ENCODE data around the gene SLFN14.
"Not testable (repeated sequence)": the region's sequence is repeated elsewhere in the genome, so short reads cannot be mapped to it uniquely, and the experiment has no call there.

The SLFN14 gene

DNA sequence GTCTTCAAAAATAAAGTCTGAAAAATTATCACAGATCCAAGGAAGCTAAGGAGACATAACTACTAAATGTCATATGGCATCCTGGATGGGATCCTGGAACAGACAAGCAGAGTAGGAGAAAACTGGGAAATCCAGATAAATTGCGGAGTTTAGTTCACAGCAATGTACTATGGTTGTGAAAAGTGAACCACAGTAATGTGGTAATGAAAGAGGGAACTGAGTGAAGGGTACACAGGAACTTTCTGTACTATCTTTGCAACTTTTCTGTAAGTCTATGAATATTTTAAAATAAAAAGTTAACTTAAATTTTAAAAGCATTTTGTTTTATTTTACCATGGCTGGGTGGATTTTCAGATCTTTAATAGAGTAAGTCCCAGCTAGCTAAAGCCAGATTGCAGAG lies 39.5 kb downstream of the SLFN14 start:
- no peak overlapping the region for H3K27ac ChIP-seq
- no peak for TF ChIP-seq ZFX (IDR thresholded peaks at IDR 0.05)
- TF ChIP-seq, protein P1, sequence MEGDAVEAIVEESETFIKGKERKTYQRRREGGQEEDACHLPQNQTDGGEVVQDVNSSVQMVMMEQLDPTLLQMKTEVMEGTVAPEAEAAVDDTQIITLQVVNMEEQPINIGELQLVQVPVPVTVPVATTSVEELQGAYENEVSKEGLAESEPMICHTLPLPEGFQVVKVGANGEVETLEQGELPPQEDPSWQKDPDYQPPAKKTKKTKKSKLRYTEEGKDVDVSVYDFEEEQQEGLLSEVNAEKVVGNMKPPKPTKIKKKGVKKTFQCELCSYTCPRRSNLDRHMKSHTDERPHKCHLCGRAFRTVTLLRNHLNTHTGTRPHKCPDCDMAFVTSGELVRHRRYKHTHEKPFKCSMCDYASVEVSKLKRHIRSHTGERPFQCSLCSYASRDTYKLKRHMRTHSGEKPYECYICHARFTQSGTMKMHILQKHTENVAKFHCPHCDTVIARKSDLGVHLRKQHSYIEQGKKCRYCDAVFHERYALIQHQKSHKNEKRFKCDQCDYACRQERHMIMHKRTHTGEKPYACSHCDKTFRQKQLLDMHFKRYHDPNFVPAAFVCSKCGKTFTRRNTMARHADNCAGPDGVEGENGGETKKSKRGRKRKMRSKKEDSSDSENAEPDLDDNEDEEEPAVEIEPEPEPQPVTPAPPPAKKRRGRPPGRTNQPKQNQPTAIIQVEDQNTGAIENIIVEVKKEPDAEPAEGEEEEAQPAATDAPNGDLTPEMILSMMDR (conservative IDR thresholded peaks at IDR 0.05), result no peak

DNA sequence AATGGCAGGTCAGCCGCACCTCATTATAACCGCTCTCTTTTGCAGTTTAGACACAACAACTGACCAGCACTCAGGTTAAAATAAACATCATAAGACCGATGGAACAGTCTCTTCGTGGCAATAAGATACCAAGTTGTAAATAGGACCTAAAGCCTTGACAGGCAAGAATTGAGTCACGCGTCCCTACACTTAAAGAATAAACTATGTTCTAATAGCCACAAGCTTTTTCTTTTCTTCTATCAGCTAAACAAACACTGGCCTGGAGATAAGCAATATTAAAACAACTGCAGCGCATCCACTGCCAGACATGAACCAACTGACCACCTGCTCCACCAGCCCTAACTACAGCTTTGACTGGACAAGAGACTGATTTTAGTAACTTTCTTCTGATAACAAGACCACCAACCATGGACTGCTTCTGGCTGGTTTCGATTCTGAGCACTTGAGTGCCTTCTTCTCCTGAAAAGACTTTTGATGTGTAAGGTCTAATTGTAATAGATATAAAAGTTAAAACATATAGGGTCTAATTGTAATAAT lies 40.6 kb downstream of the SLFN14 start:
- no peak overlapping the region for H3K27ac ChIP-seq
- no peak for TF ChIP-seq ZFX (IDR thresholded peaks at IDR 0.05)
- TF ChIP-seq, protein P1 (conservative IDR thresholded peaks at IDR 0.05), result no peak

DNA sequence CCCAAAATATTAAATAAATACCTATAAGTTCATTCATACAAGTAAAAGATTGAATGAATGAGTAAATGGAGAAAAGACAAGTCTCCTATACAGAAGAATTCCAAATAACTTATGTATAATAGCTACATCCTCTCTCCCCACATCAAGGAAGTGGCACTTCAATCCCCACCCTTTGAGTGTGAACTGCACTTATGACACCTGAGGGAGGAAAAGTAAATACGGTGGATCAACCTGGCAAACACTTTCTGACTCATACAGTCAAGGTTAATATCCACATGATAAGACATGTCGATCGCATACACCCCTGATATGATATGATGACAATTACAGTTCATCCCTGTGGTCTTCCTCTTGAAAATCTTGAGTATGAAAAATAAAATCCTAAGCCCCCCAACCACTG lies 41.2 kb downstream of the SLFN14 start:
- no peak overlapping the region for H3K27ac ChIP-seq
- TF ChIP-seq, protein P1 (conservative IDR thresholded peaks at IDR 0.05), result no peak
- no peak for TF ChIP-seq ZFX (IDR thresholded peaks at IDR 0.05)

DNA sequence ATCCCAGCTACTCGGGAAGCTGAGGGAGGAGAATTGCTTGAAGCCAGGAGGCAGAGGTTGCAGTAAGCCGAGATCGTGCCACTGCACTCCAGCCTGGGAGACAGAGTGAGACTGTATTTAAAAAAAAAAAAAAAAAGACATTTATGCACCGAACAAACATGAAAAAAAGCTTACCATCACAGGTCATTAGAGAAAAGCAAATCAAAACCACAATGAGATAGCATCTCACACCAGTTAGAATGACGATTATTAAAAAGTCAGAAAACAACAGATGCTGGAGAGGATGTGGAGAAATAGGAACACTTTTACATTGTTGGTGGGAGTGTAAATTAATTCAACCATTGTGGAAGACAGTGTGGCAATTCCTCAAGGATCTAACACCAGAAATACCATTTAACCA lies 42.2 kb downstream of the SLFN14 start:
- H3K27ac ChIP-seq, result not testable (repeated sequence)

DNA sequence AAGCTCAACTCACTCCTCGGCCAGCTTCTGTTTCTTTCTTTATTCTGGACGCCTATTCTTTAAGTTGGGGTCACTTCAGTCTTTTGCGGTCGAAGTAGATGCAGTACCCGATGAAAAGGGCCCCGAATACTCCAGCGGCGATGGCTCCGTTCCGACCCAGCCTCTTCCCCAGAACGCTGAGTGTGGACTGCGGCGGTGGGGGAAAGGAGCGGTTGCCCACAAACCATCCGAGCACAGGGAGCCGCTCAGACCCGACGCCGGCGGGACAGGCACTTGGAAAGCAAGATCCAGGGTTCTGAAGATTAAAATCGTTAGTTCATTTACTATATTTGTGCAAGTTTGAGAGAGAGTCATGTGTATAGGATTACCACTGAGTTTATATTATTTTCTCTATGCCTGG lies 45.6 kb downstream of the SLFN14 start:
- no peak overlapping the region for H3K27ac ChIP-seq
- TF ChIP-seq, protein P1 (conservative IDR thresholded peaks at IDR 0.05), result no peak
- TF ChIP-seq ZFX (IDR thresholded peaks at IDR 0.05), result no peak

DNA sequence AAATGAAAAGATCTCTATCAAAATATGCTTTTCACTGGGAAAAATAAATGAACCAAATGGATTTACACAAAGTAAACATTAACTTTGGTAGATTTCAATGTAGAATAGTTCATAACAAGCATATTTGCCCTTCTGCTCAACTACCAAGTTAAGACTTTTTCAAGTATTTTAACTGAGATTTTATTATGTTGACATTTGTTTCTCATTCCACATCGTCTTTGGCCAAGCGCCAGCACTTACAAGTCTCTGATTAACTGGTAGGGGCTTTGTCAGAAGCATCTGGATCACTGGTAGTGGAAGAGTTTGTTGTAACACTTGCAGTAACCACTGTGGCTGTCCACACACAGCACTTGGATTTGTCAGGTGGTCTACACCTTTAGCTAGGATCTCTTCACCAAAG lies 46.1 kb downstream of the SLFN14 start:
- no peak overlapping the region for H3K27ac ChIP-seq
- TF ChIP-seq, protein P1 (conservative IDR thresholded peaks at IDR 0.05), result no peak
- no peak for TF ChIP-seq ZFX (IDR thresholded peaks at IDR 0.05)

Measured in C4-2B (cell line).